PC-9 (cell line): ENCODE results near the gene TMEM161A.

Experiments used
- CTCF ChIP-seq: fragments of 200-600 bp; sonication (generic); conservative IDR thresholded peaks from 2 replicates; pipeline ENCODE4 v1.6.1; 2017; ENCODE audit warnings: mixed run types, antibody characterized with exemption, mild to moderate bottlenecking, moderate library complexity
- EZH2 ChIP-seq: fragments of 200-600 bp; sonication (generic); IDR thresholded peaks from 2 replicates; pipeline ENCODE4 v1.8.0; 2017; ENCODE audit warnings: antibody characterized with exemption, low read depth

- TF ChIP-seq CTCF (no peak), EZH2 (no peak)
Measured at GRCh38 chr19:19087676-19088075, 50.6 kb downstream of the TMEM161A start.
